GM21390 (cell line): ENCODE results near the gene KCTD3.
A peak's percentile ranks its signal among the peaks of the same experiment; 100 is the strongest.

ENCODE experiments used
- ATAC-seq: cut with Tn5 transposase; IDR thresholded peaks from one replicate; pipeline ENCODE4 v1.9.1; 2021; ENCODE audit not compliant: unreplicated experiment

KCTD3 gene

DNA sequence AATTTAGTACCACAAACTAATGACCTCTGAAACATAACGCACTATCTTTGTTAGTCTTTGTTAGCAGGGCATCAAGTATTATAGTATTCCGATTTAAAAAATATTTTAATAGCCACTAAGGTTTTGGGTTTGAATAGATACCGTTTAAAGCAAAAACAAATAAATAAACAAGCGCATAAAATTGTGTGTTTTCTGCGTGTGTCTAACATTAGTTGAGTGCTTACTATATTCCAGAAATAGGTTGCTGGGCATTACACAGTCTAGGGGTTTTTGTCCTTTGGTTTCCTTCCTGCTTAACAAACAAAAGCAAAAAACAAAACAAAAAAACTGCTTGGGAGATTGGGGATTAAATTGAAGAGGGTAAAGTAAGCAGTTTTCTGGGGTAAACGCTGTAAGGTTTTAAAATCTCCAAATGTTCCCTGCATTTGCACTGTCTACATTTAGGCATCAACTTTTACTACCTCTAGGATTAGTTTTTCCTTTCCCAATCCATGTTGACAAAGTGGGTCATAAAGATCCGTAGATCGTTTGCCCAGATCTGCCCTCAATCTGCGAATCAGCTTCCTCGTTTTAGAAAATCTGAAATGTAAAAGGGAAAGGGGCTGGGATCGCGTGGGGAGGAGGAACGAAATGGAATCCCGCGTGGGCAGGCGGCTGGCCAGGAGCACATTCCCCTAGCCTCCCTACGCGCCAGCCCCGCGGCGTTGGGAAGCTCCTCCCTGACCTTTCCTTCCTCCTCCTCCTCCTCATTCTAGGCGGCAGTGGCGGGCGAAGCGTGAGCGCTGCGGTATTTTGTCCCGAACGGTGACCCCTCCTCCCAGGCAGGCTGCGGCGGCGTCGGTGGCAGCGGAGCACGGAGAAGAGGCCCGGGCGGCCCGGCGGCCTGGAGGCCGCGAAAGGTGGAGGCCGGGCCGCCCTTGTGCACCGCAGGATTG, at the start of gene KCTD3:
KCTD3 (plus strand) TSS at position 749 of the 935 bp plus-strand sequence. CDS start 382 bp downstream, outside the sequence.
- peak; percentile 62 for ATAC-seq

DNA sequence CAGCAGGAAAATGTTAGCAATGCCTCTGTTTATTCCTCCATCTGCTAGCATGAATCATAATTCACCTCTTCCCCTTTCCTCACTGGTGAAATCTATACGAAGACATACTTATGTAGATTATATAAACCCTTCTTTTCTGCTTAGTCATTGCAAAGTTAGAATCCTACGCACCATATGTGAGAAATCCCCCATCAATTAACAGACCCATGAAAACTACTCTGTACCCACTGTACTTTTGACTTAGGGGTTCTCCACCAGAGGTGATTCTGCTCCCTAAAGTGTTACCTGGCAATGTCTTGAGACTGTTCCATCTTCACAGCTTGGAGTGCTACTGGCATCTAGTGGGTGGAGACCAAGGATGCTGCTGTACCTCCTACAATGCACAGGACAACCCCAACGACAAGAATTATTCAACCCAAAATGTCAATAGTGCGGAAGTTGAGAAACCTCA, 49.6 kb upstream of the KCTD3 start:
- ATAC-seq: no peak

DNA sequence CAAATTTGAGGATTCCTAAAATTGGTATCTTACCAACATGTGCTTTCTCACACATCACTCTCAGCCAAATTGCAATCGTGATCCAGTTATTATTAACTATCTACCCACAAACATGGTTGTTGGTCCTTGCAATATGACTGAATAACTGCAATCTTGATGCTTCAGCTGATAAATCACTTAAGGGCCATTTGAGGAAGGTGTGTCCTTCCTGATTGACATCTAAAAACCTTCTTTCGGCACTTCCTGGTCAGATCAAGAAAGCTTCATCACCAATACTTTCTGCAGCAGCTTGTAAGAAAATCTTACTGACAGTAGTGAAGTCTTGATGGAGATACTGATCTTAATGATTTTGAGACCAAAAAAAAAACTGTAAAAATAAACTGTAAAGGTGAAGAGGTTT, 48.5 kb upstream of the KCTD3 start:
- no peak for ATAC-seq

DNA sequence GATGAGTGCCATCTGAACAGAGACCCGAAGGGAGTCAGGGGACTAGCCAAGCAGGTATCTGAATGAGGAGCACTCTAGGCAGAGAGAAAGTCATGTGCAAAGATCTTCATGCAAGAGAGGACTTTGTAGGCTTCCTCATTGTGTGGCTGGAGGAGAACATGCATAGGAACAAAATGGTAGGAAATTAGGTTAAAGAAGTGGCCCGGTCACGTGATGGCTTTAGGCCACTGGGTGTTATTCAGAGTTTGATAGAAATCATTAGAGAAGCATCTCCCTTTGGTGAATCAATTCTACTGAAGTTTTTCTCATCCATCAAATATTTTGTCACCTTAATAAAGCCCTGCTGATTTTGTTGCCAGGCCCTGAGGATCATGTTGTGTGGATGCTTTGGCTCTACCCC, 45.8 kb upstream of the KCTD3 start:
- no peak for ATAC-seq

DNA sequence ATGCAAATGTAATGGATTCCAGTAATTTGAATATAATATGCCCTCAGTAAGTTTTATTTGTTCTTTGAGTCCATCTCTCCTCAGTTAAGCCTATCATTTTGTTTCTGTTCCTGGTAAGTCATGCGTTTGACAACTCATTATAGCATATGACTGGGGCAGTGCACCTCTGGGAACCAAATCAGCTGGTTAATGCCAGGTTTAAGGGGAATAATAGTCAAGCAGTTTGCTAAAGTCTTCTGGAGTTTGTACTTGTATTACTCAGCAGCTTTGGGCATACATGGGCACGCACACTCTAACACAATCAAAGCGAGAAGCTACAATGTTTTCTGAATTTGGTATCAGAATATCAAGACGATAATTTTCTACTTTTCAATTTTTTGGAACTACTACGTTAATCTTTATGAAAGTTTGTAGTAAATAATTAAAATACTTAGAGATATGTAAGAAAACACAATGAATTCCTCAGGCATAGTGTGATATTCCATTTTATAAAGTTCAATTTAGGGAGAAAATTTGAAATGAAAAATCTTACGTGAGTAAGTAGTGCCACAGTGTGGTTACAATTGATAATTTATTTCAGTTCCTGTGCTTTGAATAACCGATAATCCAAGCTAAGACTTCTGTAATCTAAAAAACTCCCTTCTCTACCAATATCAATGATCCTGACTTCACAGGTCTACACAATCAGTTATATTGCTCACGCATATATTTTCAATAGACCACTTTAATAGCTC, 43.8 kb upstream of the KCTD3 start:
- ATAC-seq: no peak

DNA sequence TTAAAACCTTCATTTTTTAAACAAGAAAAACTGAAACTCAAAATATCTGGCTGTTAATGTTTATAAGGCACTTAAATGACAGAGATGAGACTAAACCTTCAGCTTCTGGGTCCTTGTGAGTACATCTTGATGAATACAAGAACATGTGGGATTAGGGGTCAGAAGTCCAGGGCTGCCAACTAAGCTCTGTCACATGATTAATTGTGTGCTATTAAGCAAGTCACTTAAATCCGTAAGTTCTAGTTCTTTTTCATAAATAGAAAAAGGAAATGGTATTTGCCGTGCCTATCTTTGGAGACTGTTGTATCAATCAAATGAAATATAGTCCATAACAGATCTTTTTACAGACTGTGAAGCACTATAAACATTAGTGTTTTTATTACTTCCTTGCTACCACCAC, 43.2 kb upstream of the KCTD3 start:
- no peak for ATAC-seq

DNA sequence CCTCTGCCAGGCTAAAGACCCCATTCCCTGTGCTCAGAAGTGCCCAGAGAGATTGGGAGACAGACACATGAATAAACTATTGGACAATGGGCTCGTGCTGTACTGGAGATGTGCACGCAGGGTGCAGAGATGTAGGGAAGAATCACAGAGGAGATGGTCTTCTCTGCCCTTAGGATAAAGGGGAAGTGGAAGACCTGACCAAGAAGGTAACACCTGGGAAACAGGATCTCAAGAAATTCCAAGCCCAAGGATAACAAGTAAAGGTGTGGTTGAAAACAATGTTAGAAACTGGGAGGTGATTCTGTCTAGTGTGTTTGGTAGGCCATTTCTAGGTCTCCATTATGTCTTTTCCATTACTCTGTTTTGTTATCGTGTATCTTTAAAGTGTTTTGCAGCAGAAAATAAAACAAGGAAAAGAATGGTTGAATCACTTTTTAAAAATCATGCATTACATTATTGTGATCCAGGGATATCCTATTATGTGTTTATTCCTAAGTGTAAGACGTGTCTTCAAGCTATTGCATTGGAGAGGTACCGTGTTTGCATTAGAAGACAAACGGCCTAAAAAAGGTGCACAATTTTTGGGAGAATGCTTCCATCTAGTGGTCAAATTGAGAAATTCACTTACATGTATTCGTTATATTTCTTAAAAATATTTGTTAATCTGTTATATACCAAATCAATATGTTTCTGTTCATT, 40.8 kb upstream of the KCTD3 start:
- ATAC-seq: peak; percentile 67

DNA sequence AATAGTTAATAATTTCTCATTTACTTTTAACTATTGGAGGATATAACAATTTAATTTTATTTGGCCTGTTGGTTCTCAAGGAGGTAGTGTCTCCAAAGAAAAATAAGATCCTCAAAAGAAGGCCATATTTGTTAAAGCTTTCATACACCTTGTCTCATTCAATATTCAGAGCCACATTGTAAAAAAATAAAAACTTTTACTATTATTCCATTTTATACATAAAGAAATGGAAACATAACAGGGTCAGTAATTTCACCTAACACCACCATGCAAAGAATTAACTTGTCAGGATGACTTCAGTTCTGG, 40.3 kb upstream of the KCTD3 start:
- ATAC-seq: no peak

DNA sequence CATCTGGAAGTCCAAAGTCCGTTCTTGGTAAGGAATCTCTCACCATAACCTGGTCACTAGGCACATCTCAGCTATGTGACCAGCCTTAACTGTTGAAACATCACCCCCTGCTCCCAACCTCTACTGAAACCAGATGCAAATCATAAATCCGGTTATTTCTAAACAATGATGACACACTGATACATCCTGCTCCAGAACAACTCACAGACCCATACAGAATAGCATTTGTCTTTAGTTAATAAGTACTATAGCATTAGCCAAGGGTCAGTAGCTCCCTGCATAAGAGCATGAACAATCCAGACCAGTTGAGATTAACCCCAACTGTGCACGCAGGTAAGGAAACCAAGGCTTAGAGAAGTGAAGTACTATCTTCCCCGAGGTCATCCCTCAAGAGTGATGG, 38.0 kb upstream of the KCTD3 start:
- no peak for ATAC-seq

DNA sequence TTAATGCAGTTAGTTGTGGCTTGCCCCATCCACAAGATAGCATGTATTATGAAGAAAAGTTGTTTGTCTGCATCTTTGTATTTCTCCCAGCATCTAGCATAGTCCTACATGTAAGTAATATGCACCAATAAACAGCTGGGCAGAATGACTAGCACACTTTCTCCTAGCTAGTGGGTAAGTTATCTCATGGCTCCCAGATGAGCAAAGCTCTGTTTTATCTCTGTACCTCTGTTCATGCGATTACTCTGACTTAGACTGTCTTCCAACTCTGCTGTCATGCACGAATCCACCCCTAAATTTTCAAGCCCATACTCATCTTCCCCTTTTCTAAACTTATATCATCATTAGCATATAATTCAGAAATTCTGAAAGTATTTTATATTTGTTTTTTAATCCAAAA, 37.5 kb upstream of the KCTD3 start:
- ATAC-seq: no peak

DNA sequence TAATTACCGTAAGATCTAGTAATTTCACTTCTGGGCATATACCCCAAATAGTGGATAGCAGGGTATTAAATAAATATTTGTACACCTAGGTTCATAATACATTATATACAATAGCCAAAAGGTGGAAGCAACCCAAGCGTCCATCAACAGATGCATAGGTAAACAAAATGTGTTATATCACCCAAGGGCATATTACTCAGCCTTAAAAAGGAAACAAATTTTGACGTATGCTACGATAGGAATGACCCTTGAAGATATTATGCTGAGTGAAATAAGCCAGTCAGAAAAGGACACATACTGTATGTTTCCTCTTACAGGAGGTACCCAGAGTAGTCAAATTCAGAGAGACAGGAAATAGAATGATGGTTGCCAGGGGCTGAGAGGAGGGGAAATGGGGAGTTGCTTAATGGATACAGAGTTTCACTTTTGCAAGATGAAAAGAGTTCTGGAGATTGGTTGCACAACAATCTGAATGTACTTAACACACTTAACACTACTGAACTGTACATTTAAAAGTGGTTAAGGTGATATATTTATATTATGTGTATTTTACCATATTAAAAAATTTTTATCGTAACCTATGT, 36.6 kb upstream of the KCTD3 start:
- no peak for ATAC-seq

DNA sequence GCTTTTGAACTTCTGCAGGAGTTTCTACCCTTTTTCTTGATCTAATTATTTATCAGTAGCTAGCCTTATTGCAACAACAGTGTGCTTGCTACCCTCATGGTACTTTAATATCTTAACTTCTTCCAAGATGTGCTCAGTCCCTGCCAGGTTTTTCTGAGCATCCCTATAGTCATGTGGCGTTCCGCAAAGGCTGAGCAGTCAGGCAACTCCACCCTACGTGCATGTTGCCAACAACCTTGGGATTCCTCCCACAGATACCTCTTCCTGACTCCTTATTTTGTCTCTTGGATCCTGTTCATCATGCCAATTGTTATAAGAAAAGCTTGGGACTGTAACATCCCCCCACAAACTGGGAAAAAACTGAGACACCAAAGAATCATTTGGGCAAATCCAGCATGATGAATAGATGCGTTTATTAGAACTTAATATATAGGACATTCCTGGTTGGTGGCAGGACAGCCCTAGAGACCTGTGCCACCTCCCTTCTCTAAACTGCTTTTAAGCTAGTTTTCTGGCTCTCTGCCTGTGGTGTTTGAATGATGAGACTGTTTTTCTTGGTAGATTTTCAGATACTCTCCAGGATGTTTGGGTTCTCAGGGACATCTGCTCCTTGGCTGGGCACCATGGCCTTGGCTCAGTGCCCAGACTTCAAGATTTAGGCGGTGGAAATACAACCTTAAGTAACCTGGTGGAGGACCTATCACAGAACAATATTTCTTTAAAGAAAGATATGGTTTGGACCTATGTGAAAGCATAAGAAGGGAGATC, 27.1 kb upstream of the KCTD3 start:
- no peak for ATAC-seq

DNA sequence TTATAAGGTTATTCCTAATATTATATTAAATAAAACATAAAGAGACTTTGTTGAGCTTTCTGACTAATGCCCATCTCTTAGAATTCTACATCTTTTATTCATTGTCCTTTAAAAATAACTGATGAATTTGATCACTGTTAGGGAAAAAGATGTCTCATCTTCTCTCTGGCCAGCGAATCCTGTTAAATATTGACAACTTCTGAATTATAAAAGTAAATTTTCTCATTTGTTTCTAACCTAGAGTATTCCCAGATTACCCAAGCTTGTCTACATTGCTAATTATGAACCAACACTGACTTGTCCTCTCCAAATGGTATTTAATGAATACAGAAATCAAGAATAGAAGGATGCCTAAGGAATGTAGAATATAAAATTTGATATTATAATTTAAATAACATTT, 24.8 kb upstream of the KCTD3 start:
- no peak for ATAC-seq

DNA sequence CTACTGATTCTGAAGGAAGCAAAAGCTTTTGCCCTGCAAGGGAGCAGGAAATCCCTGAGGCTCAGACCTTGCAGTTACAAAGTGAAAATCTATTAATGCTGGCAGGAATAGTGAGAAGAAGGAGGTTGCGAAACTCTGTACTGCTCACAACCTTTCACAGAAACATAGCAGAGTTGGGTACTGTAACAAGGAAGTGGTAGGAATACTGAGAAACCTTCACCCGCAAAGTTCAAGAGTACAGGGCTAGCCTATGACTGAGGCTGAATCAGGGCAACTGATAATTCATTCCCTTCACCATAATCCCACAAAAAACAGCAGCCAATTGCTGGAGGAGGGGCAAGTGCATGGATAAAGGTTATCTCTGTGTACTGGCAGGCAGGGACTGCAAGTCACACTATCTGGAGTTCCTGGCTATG, 23.9 kb upstream of the KCTD3 start:
- peak; percentile 99 for ATAC-seq

DNA sequence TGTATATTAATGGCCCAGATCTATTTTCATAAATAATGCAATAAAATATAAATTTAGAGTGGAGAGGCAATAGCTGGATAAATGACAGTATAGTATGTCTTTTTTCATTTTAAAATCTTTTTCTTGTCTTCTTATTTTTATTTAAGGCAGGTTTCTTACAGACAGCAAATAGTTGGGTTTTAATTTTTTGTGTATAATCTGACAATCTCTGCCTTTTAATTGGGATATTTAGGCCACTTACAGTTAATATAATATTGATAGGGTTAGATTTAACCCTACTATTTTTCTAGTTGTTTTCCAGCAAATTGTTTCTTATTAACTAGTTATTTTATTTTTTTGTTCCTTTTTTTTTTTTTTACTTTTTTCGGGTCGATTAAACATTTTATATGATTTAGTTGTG, 23.3 kb upstream of the KCTD3 start:
- ATAC-seq: no peak

DNA sequence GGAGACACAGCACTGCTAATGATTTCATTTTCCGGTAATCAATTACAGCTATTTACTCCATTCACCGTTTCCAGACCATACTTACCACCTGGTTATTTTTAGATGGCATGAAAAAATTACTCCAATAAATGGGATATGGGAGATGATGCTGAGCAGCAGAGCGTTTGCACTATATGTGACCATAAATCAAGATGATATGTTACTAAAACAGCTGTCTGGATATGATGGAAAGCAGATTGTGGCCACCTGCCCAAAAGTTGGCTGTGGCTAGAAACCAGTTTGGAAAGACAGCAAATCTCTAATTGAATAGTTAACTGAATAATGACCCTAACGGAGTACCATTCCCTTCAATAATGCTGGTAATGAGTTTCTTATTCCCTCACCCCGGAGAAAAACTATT, 22.5 kb upstream of the KCTD3 start:
- ATAC-seq: no peak

DNA sequence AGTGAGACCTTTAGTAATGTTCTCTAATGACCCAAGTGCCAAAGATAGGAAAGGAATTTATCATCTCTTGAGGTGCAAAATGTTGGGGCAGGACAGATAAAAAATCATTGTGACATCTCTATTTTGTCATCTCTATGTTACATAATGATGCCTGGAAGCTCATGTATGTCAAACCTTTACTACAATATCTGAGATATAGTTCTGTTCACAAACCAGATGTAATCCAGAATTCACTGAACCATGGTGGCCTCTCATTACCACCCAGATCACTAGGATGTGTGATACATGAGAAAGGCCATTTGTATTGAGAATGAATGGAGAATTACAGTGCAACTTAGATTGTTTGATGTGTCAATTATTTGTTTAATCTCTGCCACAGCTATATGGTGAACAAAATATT, 22.0 kb upstream of the KCTD3 start:
- no peak for ATAC-seq

DNA sequence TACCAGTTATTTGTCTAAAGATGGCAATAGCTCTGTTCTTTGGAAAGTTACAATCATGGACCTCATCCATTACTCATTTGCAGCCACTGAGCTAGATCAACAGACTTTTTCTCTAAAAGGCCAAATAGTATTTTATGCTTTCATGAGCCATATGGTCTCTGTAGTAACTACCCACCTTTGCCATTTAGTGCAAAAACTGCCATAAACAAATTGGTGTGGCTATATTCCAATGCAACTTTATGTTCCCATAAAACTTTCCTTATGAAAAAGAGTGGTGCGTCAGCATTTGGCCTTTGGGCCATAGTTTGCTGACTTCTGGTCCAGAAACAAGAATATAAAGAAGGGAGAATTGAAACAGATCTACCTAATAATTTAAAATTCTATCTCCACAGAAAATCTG, 20.1 kb upstream of the KCTD3 start:
- ATAC-seq: no peak

DNA sequence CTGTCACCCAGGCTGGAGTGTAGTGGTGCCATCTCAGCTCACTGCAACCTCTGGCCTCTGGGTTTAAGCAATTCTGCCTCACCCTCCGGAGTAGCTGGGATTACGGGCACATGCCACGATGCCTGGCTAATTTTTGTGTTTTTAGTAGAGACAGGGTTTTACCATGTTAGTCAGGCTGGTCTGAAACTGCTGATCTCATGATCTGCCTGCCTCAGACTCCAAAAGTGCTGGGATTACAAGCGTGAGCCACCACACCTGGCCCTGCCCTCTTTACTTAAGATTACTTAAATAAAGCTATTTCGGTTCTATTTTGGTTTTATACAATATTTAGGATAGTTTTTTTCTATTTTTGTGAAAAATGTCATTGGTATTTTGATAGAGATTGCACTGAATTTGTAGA, 15.3 kb upstream of the KCTD3 start:
- no peak for ATAC-seq

DNA sequence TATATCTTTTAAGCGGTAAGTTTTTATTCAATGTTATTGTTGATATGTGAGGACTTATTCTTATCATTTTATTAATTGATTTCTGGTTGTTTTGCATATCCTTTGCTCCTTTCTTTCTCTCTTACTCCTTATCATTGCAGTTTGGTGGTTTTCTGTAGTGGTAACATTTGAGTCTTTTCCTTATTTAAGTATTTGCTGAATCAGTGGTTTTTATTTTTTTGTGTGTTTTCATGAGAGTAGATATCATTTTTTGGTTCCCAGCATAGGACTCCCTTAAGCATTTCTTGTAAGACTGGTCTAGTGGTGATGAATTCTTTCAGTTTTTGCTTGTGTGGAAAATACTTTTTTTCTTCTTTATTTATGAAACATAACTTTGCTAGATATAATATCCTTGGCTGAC, 12.2 kb upstream of the KCTD3 start:
- ATAC-seq: no peak

DNA sequence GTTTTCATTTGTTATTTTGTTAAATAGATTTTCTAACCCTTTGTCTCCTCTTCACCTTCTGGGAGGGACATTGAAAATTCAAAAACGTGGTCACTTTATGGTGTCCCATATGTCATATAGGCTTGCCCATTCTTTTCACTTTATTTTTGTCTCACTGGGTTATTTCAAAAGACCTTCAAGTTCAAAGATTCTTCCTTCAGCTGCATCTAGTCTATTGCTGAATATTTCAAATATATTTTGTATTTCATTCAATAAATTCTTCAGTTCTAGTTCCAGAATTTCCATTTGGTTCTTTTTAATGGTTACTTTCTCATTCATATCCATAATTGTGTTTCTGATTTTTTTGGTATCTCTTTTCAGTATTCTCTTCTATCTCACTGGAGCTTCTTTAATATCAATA, 11.6 kb upstream of the KCTD3 start:
- no peak for ATAC-seq
